Hepatocyte (in vitro differentiated cells): Measurements from ENCODE around the gene XXYLT1. TPM values are rescaled to one million over a fixed set of nuclear protein-coding genes. Genes with fewer than 3 reads are reported as not detected.

Experiments
- DNase-seq: peaks from one replicate; pipeline ENCODE4 v3.0.0-alpha.2; 2016; ENCODE audit warnings: low spot score
- H2AFZ ChIP-seq: fragments of 200-600 bp; sonication (generic); 2 replicates; pipeline ENCODE4 v1.6.0; 2016; ENCODE audit warnings: antibody characterized with exemption, mild to moderate bottlenecking
- H3K27ac ChIP-seq: fragments of 200-600 bp; sonication (generic); 2 replicates; pipeline ENCODE4 v1.5.1; 2016; ENCODE audit warnings: mild to moderate bottlenecking
- H3K27me3 ChIP-seq: fragments of 200-600 bp; sonication (generic); 2 replicates; pipeline ENCODE4 v1.6.1; 2016
- H3K36me3 ChIP-seq: fragments of 200-600 bp; sonication (generic); replicated peaks from 2 replicates; pipeline ENCODE4 v1.5.1; 2016; ENCODE audit warnings: low read depth; ENCODE audit not compliant: insufficient read depth
- H3K4me1 ChIP-seq: fragments of 200-600 bp; sonication (generic); 2 replicates; pipeline ENCODE4 v1.5.1; 2016; ENCODE audit warnings: mild to moderate bottlenecking, moderate library complexity; ENCODE audit not compliant: insufficient read depth
- H3K4me2 ChIP-seq: fragments of 200-600 bp; sonication (generic); 2 replicates; pipeline ENCODE4 v1.6.0; 2016
- H3K4me3 ChIP-seq: fragments of 200-600 bp; sonication (generic); 2 replicates; pipeline ENCODE4 v1.5.1; 2016; ENCODE audit warnings: mild to moderate bottlenecking
- H3K79me2 ChIP-seq: fragments of 200-600 bp; sonication (generic); 2 replicates; pipeline ENCODE4 v1.6.0; 2017; ENCODE audit warnings: mild to moderate bottlenecking
- H3K9me2 ChIP-seq: fragments of 200-600 bp; sonication (generic); replicated peaks from 2 replicates; pipeline ENCODE4 v1.6.0; 2017; ENCODE audit warnings: mild to moderate bottlenecking; ENCODE audit not compliant: insufficient read depth
- H3K9me3 ChIP-seq: fragments of 200-600 bp; sonication (generic); 2 replicates; pipeline ENCODE4 v1.5.1; 2016; ENCODE audit warnings: low read depth, mild to moderate bottlenecking
- H4K20me1 ChIP-seq: fragments of 200-600 bp; sonication (generic); 2 replicates; pipeline ENCODE4 v1.6.0; 2016; ENCODE audit warnings: mild to moderate bottlenecking; ENCODE audit not compliant: insufficient read depth, poor library complexity, severe bottlenecking
- CTCF ChIP-seq: fragments of 200-600 bp; sonication (generic); IDR thresholded peaks from 2 replicates; pipeline ENCODE4 v1.5.1; 2016; ENCODE audit warnings: antibody characterized with exemption, mild to moderate bottlenecking; ENCODE audit not compliant: poor library complexity
- EZH2 ChIP-seq: fragments of 200-600 bp; sonication (generic); IDR thresholded peaks from 2 replicates; pipeline ENCODE4 v1.6.1; 2016; ENCODE audit warnings: antibody characterized with exemption, mild to moderate bottlenecking, borderline replicate concordance
- EZH2phosphoT487 ChIP-seq: fragments of 200-600 bp; sonication (generic); IDR thresholded peaks from one replicate; pipeline ENCODE4 v1.6.1; 2018; ENCODE audit warnings: antibody characterized with exemption, mild to moderate bottlenecking, low read depth, moderate library complexity; ENCODE audit not compliant: unreplicated experiment, severe bottlenecking
- WGBS: methylation state at CpG from one replicate; pipeline ENCODE4 v1.1.6; 2016; ENCODE audit warnings: low lambda C conversion rate; ENCODE audit errors: missing lambda C conversion rate; 5-methylcytosine and 5-hydroxymethylcytosine counted together
- polyA plus RNA-seq: library from polyadenylated mRNA; unstranded; fragments of >200 nt; fragmentation: Nextera tagmentation; extraction: Ambion mirVana; gene quantifications from 2 replicates; pipeline ENCODE4 v1.2.1, GENCODE V29; 2016
- total RNA-seq: library from RNA; depleted of rRNA; stranded (reverse); fragments of >200 nt; gene quantifications from 2 replicates; pipeline ENCODE4 v1.2.3, GENCODE V29; 2014

XXYLT1 gene
- total and polyA plus RNA-seq, 2 experiments from 2014 or later, result 20.9 to 25.6 TPM

DNA sequence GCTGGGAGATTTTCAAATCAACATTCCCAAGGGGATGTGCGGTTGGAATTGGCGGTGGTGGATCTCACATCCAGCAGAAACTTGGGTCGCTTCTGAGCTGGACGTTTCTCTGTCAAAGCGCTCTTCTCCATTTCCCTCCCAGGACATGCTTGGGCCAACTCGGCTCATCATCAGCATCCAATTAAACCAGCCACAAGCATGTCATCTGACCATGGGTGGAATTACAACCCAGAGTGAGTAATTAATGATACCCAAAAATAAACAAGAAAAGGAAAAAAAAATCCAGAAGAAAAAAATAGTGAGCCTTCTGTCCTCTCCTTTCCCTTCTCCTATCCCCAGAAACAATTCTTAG is 111.2 kb downstream of the XXYLT1 start:
- peak overlapping the region; percentile 70 for H3K27ac ChIP-seq
- H3K79me2 ChIP-seq, result peaks cover 5% of the 10 kb centered on the region
- no peaks in the 10 kb centered on the region for H4K20me1 ChIP-seq
- H2AFZ ChIP-seq, result no peak overlapping the region
- TF ChIP-seq CTCF (no peak), EZH2phosphoT487 (no peak), EZH2 (no peak)
- no peaks in the 10 kb centered on the region for H3K9me2 ChIP-seq
- no peaks in the 10 kb centered on the region for H3K36me3 ChIP-seq
- no peaks in the 10 kb centered on the region for H3K9me3 ChIP-seq
- H3K4me1 ChIP-seq, result peaks cover 35% of the 10 kb centered on the region
- no peak for DNase-seq
- 78% methylated on average over 6 of the region's 6 CpGs for WGBS
- H3K27me3 ChIP-seq, result no peaks in the 10 kb centered on the region
- peak overlapping the region; percentile 3 for H3K4me2 ChIP-seq
- no peak overlapping the region for H3K4me3 ChIP-seq

- 94% methylated on average over 10 of the region's 10 CpGs for WGBS
- TF ChIP-seq EZH2 (no peak), EZH2phosphoT487 (no peak), CTCF (no peak)
- Histone ChIP-seq H4K20me1 (no peaks in the 10 kb centered on the region), H3K79me2 (peaks cover 5% of the 10 kb centered on the region), H3K9me3 (no peaks in the 10 kb centered on the region), H3K36me3 (no peaks in the 10 kb centered on the region), H3K4me1 (peaks cover 37% of the 10 kb centered on the region), H3K4me3 (no peak overlapping the region), H3K9me2 (no peaks in the 10 kb centered on the region), H3K4me2 (no peak overlapping the region), H2AFZ (no peak overlapping the region), H3K27me3 (no peaks in the 10 kb centered on the region), H3K27ac (peak overlapping the region; percentile 70)
- DNase-seq, result no peak
Measured at GRCh38 chr3:195159117-195159813, 111.7 kb downstream of the XXYLT1 start.

DNA sequence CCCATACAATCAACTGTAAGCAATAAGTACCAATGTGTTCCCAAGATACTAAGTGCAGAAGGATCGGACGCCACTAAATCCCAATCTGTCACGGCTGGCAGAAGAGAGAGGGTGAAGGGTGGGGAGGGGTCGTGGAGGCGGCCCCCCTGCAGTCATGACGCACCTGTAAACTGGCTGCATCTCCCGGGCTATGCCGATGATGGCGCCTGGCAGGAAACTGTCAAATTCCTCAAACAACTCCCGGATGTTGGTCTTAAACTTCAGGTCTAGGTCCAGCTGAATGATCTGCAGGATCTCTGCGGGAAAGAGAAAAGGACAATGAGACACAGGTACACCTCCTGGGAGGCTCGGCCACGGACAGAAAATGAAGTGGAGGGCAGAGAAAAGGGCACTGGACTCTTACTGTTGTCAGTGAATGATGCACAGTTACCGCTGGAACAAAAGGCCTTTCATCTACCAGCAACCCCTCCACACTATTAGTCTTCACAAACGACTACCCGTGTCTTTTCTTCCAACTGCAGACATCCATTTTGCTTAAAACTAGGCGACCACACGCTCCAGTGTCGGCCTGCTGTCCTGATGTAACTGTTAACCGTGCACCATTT is 114.6 kb downstream of the XXYLT1 start:
- Histone ChIP-seq H3K27me3 (no peaks in the 10 kb centered on the region), H3K4me1 (peaks cover 63% of the 10 kb centered on the region), H4K20me1 (no peaks in the 10 kb centered on the region), H3K79me2 (peaks cover 5% of the 10 kb centered on the region), H3K9me2 (no peaks in the 10 kb centered on the region), H3K27ac (peak overlapping the region; percentile 91), H3K9me3 (no peaks in the 10 kb centered on the region), H3K4me2 (no peak overlapping the region), H3K36me3 (no peaks in the 10 kb centered on the region), H3K4me3 (no peak overlapping the region), H2AFZ (no peak overlapping the region)
- TF ChIP-seq EZH2phosphoT487 (no peak), EZH2 (no peak), CTCF (no peak)
- 92% methylated on average over 20 of the region's 20 CpGs for WGBS
- no peak for DNase-seq
